PFSK-1 (cell line): Measurements from ENCODE around the gene CHTF8.

Source experiments
- FOXP2 ChIP-seq: optimal IDR thresholded peaks from 2 replicates; pipeline ENCODE3; 2011; ENCODE audit warnings: borderline replicate concordance, control low read depth, inconsistent platforms; ENCODE audit not compliant: insufficient read depth; ENCODE audit errors: extremely low read length, extremely low read depth
- POLR2AphosphoS5 ChIP-seq: IDR thresholded peaks from 2 replicates; pipeline ENCODE4 v1.6.1; 2012; ENCODE audit warnings: low read depth, mild to moderate bottlenecking, control low read depth, low read length, moderate library complexity
- REST ChIP-seq, 2 experiments: IDR thresholded peaks; 2 replicates each; pipeline versions ENCODE4 v1.6.1 to v1.8.0; 2011 to 2012; ENCODE audit warnings: low read depth in 2 of 2, low read length in 2 of 2, control low read depth in 1 of 2, inconsistent platforms in 1 of 2, mild to moderate bottlenecking in 1 of 2, moderate library complexity in 1 of 2; ENCODE audit not compliant: insufficient read depth in 1 of 2
- SIN3A ChIP-seq: IDR thresholded peaks from 2 replicates; pipeline ENCODE4 v1.6.1; 2012; ENCODE audit warnings: mild to moderate bottlenecking, low read length, moderate library complexity, borderline replicate concordance; ENCODE audit not compliant: insufficient read depth
- TAF1 ChIP-seq: IDR thresholded peaks from 2 replicates; pipeline ENCODE4 v1.6.1; 2012; ENCODE audit warnings: low read length, control low read depth, borderline replicate concordance; ENCODE audit not compliant: insufficient read depth

Gene CHTF8

GRCh38 chr16:69116256-69116875 lies 16.0 kb downstream of the CHTF8 start:
- TF ChIP-seq REST (IDR thresholded peaks at IDR 0.05; ENCODE audit: insufficient read depth in 1 of 2, low read depth in 2 of 2, low read length in 2 of 2) (no peak), SIN3A (no peak), POLR2AphosphoS5 (no peak), FOXP2 (no peak), TAF1 (no peak)

DNA sequence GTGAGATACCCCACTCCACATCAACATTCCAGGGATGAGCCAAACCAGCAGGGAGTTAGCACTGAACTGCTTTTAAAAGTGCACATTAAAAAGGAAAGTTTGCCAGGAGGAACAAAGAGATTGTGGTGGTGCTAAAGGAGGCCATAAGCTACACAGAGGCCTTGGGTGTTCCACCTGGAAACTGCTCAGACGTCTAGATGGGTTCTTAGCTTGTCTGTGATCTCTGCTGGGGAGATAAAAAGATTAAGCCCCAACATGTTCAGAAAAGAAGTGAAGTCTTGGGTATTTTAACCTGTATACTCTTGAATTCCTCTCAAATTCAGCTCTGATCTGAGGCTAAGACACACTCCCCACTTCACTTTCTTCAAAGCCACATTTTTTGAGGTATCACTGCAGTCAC lies 16.6 kb downstream of the CHTF8 start:
- TF ChIP-seq REST (IDR thresholded peaks at IDR 0.05; ENCODE audit: insufficient read depth in 1 of 2, low read depth in 2 of 2, low read length in 2 of 2) (no peak), SIN3A (no peak), TAF1 (no peak), POLR2AphosphoS5 (no peak), FOXP2 (no peak)

- TF ChIP-seq FOXP2 = no peak
- no peak for TF ChIP-seq REST (IDR thresholded peaks at IDR 0.05; ENCODE audit: insufficient read depth in 1 of 2, low read depth in 2 of 2, low read length in 2 of 2)
- no peak for TF ChIP-seq SIN3A
- no peak for TF ChIP-seq TAF1
- no peak for TF ChIP-seq POLR2AphosphoS5
Measured at GRCh38 chr16:69115361-69115760, 17.0 kb downstream of the CHTF8 start.

DNA sequence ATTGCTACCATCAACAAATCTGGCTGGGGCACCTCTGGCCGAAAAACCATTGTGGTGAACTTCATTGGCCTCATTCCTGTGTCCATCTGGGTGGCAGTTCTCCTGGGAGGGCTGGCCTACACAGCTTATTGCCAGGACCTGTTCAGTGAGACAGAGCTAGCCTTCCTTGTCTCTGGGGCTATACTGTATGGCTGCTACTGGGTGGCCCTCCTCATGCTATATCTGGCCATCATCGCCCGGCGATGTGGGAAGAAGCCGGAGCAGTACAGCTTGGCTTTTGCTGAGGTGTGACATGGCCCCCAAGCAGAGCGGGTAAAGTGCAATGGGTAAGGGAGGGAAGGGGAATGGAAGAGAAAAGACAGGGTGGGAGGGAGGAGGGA lies 17.4 kb downstream of the CHTF8 start:
- TF ChIP-seq SIN3A (no peak), FOXP2 (no peak)

GRCh38 chr16:69114346-69114975 lies 17.9 kb downstream of the CHTF8 start:
- TF ChIP-seq POLR2AphosphoS5 = no peak
- no peak for TF ChIP-seq REST (IDR thresholded peaks at IDR 0.05; ENCODE audit: insufficient read depth in 1 of 2, low read depth in 2 of 2, low read length in 2 of 2)
- no peak for TF ChIP-seq FOXP2
- TF ChIP-seq TAF1 = no peak
- no peak for TF ChIP-seq SIN3A
